Testis (tissue), 3 donors: Measurements from ENCODE around the gene ADAMTS18. TPM values are rescaled to one million over a fixed set of nuclear protein-coding genes. Genes with fewer than 3 reads are reported as not detected.

Experiments used
- DNase-seq: peaks from one replicate; pipeline ENCODE4 v3.0.0-alpha.2; 2019
- H3K27ac ChIP-seq, 2 donors: fragments of 200-600 bp; sonication (generic); one replicate each; pipeline ENCODE4 v1.5.1; 2019
- H3K27me3 ChIP-seq: fragments of 200-600 bp; sonication (generic); one replicate; pipeline ENCODE4 v1.5.1; 2019
- H3K36me3 ChIP-seq: fragments of 200-600 bp; sonication (generic); one replicate; pipeline ENCODE4 v1.5.1; 2017; ENCODE audit warnings: low read depth; ENCODE audit errors: missing control alignments
- H3K4me1 ChIP-seq: fragments of 200-600 bp; sonication (generic); one replicate; pipeline ENCODE4 v1.5.1; 2019
- H3K4me3 ChIP-seq, 2 donors: fragments of 200-600 bp; sonication (generic); one replicate each; pipeline ENCODE4 v1.5.1; 2017 to 2019
- H3K9me3 ChIP-seq: fragments of 200-600 bp; sonication (generic); one replicate; pipeline ENCODE4 v1.5.1; 2017
- POLR2A ChIP-seq: fragments of 450-650 bp; IDR thresholded peaks from one replicate; pipeline ENCODE4 v1.6.1; 2017; ENCODE audit warnings: antibody characterized with exemption, mild to moderate bottlenecking, moderate library complexity
- WGBS, 2 donors: methylation state at CpG; one replicate each; pipeline ENCODE4 v1.1.5; 2018; 5-methylcytosine and 5-hydroxymethylcytosine counted together
- intact Hi-C: fragments of 100-400 bp; cut with DNase I; formaldehyde crosslinking; loops from one replicate; pipeline ENCODE4 v1.15.1; 2023; ENCODE audit warnings: low total_unique reads
- polyA plus RNA-seq: library from polyadenylated mRNA; stranded (reverse); fragments of 350-450 nt; fragmentation: Illumina TruSeq; extraction: RNeasy Lipid Tissue Mini Kit (QIAGEN cat#74804); gene quantifications from one replicate; pipeline ENCODE4 v1.2.3, GENCODE V29; 2014; ENCODE audit warnings: low read depth, low replicate concordance; ENCODE audit not compliant: insufficient read depth
- total RNA-seq, 2 donors: library from RNA; depleted of rRNA; stranded (reverse); fragments of >200 nt; gene quantifications; one replicate each; pipeline ENCODE4 v1.2.3, GENCODE V29; 2016
- TF ChIP-seq, protein P1 (sequence below), 3 experiments: fragments of 450-650 bp in 2 of 3; fragments of 200-600 bp in 1 of 3; sonication (generic) in 1 of 3; IDR thresholded peaks; one replicate each; pipeline ENCODE4 v1.5.1; 2016 to 2019; ENCODE audit warnings: antibody characterized with exemption in 3 of 3, mild to moderate bottlenecking in 2 of 3, moderate library complexity in 1 of 3

Gene ADAMTS18
- total and polyA plus RNA-seq, 3 donors from 2014 or later, result 0.65 to 3.4 (median 1.1) TPM

DNA sequence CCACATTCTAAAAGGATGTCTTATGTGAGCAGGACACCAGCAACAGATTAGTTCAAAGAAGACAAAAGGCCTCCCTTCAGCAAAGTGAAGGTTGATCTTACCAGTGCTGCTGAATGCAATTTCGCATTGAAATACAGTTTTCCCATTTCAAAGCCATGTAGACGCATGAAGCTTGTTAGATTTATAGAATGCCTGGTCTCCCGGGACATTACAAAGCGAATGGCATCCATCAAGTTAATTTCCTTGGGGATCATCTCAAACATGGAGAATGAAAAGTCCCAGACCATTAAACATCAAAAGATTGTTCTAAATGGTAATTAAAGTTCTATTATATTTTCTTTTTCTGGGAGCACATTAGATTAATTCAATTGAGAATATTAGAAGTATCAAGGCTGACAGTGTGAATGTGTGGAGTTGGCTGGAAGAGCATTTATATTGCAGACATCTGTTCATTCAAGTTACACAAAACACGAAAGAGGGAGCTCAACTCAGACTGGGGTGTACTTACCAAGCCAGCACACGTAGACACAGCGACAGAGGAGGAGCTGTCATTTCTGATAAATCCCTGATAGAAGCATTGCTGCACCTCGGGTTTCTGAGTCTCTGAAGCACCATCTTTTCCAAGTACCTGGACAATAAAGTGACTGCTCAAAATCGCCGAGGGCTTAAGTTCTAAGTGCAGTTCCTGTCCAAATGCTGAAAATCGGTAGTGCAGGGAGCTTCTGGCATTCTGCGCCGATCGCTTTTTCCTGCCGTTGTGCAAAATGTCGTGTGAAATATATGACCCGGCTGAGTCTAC is 3.8 kb downstream of the ADAMTS18 start:
- WGBS, 2 donors, result 62 to 69% methylated on average over 17 of the region's 17 CpGs
- intact Hi-C loops, result no loop called here
- no peak overlapping the region for H3K27ac ChIP-seq
- H3K4me1 ChIP-seq, result peaks cover 3% of the 10 kb centered on the region
- no peaks in the 10 kb centered on the region for H3K27me3 ChIP-seq
- no peak overlapping the region for H3K4me3 ChIP-seq
- H3K9me3 ChIP-seq, result no peaks in the 10 kb centered on the region
- no peaks in the 10 kb centered on the region for H3K36me3 ChIP-seq
- DNase-seq, result no peak
- TF ChIP-seq, protein P1, sequence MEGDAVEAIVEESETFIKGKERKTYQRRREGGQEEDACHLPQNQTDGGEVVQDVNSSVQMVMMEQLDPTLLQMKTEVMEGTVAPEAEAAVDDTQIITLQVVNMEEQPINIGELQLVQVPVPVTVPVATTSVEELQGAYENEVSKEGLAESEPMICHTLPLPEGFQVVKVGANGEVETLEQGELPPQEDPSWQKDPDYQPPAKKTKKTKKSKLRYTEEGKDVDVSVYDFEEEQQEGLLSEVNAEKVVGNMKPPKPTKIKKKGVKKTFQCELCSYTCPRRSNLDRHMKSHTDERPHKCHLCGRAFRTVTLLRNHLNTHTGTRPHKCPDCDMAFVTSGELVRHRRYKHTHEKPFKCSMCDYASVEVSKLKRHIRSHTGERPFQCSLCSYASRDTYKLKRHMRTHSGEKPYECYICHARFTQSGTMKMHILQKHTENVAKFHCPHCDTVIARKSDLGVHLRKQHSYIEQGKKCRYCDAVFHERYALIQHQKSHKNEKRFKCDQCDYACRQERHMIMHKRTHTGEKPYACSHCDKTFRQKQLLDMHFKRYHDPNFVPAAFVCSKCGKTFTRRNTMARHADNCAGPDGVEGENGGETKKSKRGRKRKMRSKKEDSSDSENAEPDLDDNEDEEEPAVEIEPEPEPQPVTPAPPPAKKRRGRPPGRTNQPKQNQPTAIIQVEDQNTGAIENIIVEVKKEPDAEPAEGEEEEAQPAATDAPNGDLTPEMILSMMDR (IDR thresholded peaks at IDR 0.05), result no peak
- no peak for TF ChIP-seq POLR2A

DNA sequence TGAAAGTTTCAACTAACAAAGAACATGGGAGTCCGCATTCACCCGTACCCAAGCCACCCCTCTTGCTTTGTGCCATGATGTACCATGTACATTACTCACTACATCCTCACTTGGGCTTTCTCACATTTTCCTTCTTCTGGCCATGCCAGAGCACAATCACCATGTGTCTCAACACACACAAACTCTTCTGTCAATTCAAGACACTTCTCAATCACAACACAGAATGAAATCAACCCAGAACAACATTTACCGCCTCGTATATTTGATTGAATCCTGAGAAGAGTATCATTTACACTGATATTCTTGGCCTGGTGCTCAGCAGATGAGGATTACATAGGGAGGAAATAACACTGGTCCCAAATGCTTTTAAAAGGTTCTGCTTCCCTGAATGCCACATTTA is 4.5 kb downstream of the ADAMTS18 start:
- peaks cover 3% of the 10 kb centered on the region for H3K4me1 ChIP-seq
- H3K36me3 ChIP-seq, result no peaks in the 10 kb centered on the region
- no peak for DNase-seq
- 93% methylated on average over 4 of the region's 4 CpGs for WGBS, 2 donors
- H3K27ac ChIP-seq, result no peak overlapping the region
- TF ChIP-seq, protein P1 (IDR thresholded peaks at IDR 0.05), result no peak
- no peak for TF ChIP-seq POLR2A
- no peaks in the 10 kb centered on the region for H3K27me3 ChIP-seq
- no peaks in the 10 kb centered on the region for H3K9me3 ChIP-seq
- intact Hi-C loops, result no loop called here
- H3K4me3 ChIP-seq, result no peak overlapping the region

DNA sequence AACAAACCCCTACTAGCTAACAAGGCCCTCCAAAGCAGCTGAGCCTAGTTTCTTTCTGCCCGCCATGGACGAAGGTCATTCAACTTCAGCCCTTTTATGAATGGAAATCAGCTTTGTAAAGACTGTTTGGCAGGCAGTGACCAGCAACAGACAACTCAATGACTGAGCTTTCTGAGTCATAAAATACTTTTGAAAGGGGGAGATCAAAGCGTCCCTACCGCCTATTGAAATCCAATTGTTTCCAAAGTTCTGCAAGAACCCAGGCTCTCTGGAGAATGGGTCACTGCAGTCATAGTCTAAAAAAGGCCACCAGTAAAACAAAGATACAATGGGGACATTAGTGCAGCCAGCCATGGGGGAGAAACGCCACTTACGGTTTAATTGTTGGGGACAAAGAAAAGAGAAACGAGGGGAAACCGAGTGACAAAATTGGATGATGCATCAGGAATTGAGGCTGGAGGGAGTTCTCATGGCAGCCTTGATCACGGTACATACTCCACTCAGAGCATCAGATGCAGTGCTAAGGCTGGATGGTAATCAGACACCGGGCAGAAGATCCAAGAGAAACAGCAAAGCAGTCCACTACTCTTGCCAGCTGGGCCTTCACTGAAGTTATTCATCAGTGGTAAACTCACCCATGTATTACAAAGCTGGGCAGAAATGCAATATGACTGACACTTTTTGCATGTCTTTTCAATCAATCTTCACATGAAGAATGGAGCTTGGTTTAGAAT is 9.8 kb downstream of the ADAMTS18 start:
- no peak for TF ChIP-seq POLR2A
- TF ChIP-seq, protein P1 (IDR thresholded peaks at IDR 0.05), result no peak
- WGBS, 2 donors, result 83 to 88% methylated on average over 10 of the region's 10 CpGs
- no peaks in the 10 kb centered on the region for H3K27me3 ChIP-seq
- H3K27ac ChIP-seq, result no peak overlapping the region
- H3K4me1 ChIP-seq, result no peaks in the 10 kb centered on the region
- no peaks in the 10 kb centered on the region for H3K9me3 ChIP-seq
- H3K4me3 ChIP-seq, result no peak overlapping the region
- no peaks in the 10 kb centered on the region for H3K36me3 ChIP-seq
- DNase-seq, result no peak
- intact Hi-C loops, result no loop called here

DNA sequence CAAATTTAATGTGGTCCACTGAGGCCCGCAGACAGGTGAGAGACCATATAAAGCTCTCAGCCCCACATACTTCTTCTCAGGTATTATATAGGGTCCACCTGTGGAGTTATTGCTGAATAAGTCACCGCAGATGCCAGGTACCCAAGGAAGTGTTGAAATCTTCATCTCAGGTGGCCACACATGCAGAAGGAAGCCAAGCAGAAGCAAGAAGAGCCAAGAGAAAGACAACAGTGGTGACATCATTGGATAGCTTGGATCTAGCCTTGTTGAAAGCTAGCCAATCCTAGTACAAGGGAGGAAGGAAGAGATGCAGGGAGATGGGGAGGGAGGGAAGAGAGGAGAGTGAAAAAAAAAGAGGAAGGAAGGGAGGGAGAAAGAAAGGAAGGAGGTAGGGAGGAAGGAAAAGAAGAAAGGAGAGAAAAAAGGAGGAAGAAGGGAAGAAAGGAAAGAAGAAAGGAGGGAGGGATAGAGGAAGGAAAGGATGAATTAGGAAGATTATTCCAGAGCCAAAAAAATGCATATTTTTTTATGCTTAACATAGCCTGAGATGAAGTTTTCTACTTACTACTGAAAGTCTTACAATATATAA is 12.5 kb downstream of the ADAMTS18 start:
- no peaks in the 10 kb centered on the region for H3K27me3 ChIP-seq
- no peaks in the 10 kb centered on the region for H3K4me1 ChIP-seq
- H3K9me3 ChIP-seq, result no peaks in the 10 kb centered on the region
- no peak overlapping the region for H3K4me3 ChIP-seq
- TF ChIP-seq POLR2A, result no peak
- TF ChIP-seq, protein P1 (IDR thresholded peaks at IDR 0.05), result no peak
- no peak overlapping the region for H3K27ac ChIP-seq
- DNase-seq, result no peak
- WGBS, 2 donors, result 93 to 98% methylated on average over 2 of the region's 2 CpGs
- intact Hi-C loops, result no loop called here
- no peaks in the 10 kb centered on the region for H3K36me3 ChIP-seq
